Naive thymus-derived CD8-positive, alpha-beta T cell (primary cell): ENCODE results near the gene GULP1. TPM values are rescaled to one million over a fixed set of nuclear protein-coding genes. Genes with fewer than 3 reads are reported as not detected.

Source experiments
- ATAC-seq, 2 donors: fragments of 150-1000 bp; cut with Tn5 transposase in 1 of 2; sonication (Bioruptor Pico), chemical (Tn5 transposase) in 1 of 2; 1 replicate in 1 of 2; 2 replicates in 1 of 2; pipeline ENCODE4 v1.10.0; 2021; ENCODE audit warnings: mild to moderate bottlenecking in 2 of 2, moderate library complexity in 2 of 2
- POLR2A ChIA-PET: fragments of 350-600 bp; sonication (Branson Sonifier 250); formaldehyde crosslinking; loops from one replicate; lab custom pipeline; 2021; ENCODE audit warnings: antibody characterized with exemption; lab: Charles Lee
- DNase-seq, 10 donors: peaks; one replicate each; pipeline versions ENCODE4 v3.0.0 to v3.0.0-alpha.2; 2020 to 2022
- H3K27ac Mint-ChIP-seq, 10 donors: one replicate each; pipeline ENCODE4 v1.8.0; 2020 to 2022; ENCODE audit warnings: mild to moderate bottlenecking in 10 of 10, mixed read lengths in 10 of 10, moderate library complexity in 4 of 10, inconsistent platforms in 1 of 10
- H3K27me3 Mint-ChIP-seq, 5 donors: one replicate each; pipeline ENCODE4 v1.8.0; 2021 to 2022; ENCODE audit warnings: mixed read lengths in 5 of 5
- H3K36me3 Mint-ChIP-seq, 3 donors: one replicate each; pipeline ENCODE4 v1.8.0; 2020 to 2022; ENCODE audit warnings: mixed read lengths in 3 of 3, mild to moderate bottlenecking in 2 of 3, inconsistent platforms in 1 of 3
- H3K4me1 Mint-ChIP-seq, 4 donors: one replicate each; pipeline ENCODE4 v1.8.0; 2021 to 2022; ENCODE audit warnings: mixed read lengths in 4 of 4
- H3K4me3 Mint-ChIP-seq, 10 donors: one replicate each; pipeline ENCODE4 v1.8.0; 2020 to 2022; ENCODE audit warnings: mild to moderate bottlenecking in 10 of 10, mixed read lengths in 10 of 10, moderate library complexity in 6 of 10, inconsistent platforms in 1 of 10
- H3K9me3 Mint-ChIP-seq, 9 donors: one replicate each; pipeline ENCODE4 v1.8.0; 2020 to 2022; ENCODE audit warnings: mixed read lengths in 9 of 9, mild to moderate bottlenecking in 3 of 9, inconsistent platforms in 1 of 9, moderate library complexity in 1 of 9
- polyA plus RNA-seq, 3 donors: library from polyadenylated mRNA; unstranded; fragments of 300-500 nt; fragmentation: Illumina TruSeq; gene quantifications; one replicate each; pipeline ENCODE4 v1.2.3, GENCODE V29; 2021
- total RNA-seq, 8 experiments: library from RNA in 2 of 8; stranded (reverse) in 2 of 8; gene quantifications; one replicate each; pipeline ENCODE4 v1.2.3 and lab custom pipeline; 2021 to 2026

The GULP1 gene
- total and polyA plus RNA-seq, 5 experiments from 2014 or later, result not detected

GRCh38 chr2:188332619-188333018, 40.9 kb downstream of the GULP1 start:
- DNase-seq (no peak), ATAC-seq (no peak)
- peaks cover 0 to 4% (median 0%) of the 10 kb centered on the region in 5 donors for H3K27me3 Mint-ChIP-seq
- H3K4me1 Mint-ChIP-seq, result no peaks in the 10 kb centered on the region
- POLR2A ChIA-PET, result no interaction called here
- no peaks in the 10 kb centered on the region for H3K36me3 Mint-ChIP-seq
- H3K27ac Mint-ChIP-seq, result no peak overlapping the region
- H3K4me3 Mint-ChIP-seq, result no peak overlapping the region
- H3K9me3 Mint-ChIP-seq, result no peaks in the 10 kb centered on the region

- ATAC-seq (no peak), DNase-seq (no peak)
- Mint-ChIP-seq H3K27ac (no peak overlapping the region), H3K36me3 (no peaks in the 10 kb centered on the region), H3K4me3 (no peak overlapping the region), H3K9me3 (no peaks in the 10 kb centered on the region), H3K4me1 (no peaks in the 10 kb centered on the region), H3K27me3 (peaks cover 0 to 4% (median 0%) of the 10 kb centered on the region in 5 donors)
- POLR2A ChIA-PET, result no interaction called here
These were observed 42.3 kb downstream of the GULP1 start for GRCh38 chr2:188333751-188334524.

DNA sequence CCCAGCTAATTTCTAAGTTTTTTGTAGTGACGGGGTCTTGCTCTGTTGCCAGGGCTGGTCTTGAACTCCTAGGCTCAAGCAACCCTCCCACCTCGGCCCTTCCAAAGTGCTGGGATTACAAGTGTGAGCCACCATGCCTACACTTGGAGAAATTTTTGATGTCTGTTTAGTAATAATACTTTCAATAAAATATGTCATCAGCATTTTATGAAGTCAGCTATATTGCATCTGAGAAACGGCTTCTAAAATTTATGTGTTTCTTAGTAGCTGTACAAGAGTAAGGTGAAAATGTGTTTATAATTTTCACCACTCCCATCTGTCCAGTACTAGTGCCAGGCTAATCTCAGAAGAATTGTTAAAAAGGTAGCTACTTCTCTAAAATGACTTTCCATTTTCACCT, 46.8 kb downstream of the GULP1 start:
- H3K4me1 Mint-ChIP-seq, result no peaks in the 10 kb centered on the region
- POLR2A ChIA-PET, result interaction anchor here (0.6 kb wide), 1 partner anchor 221 kb away, joined by 3 read pairs; no protein-coding TSS in a partner anchor
- DNase-seq, result no peak
- peaks cover 0 to 1% (median 0%) of the 10 kb centered on the region in 9 donors for H3K9me3 Mint-ChIP-seq
- ATAC-seq, result no peak
- no peak overlapping the region for H3K4me3 Mint-ChIP-seq
- H3K27me3 Mint-ChIP-seq, result peaks cover 0 to 4% (median 0%) of the 10 kb centered on the region in 5 donors
- no peaks in the 10 kb centered on the region for H3K36me3 Mint-ChIP-seq
- no peak overlapping the region for H3K27ac Mint-ChIP-seq

GRCh38 chr2:188340257-188340656, 48.6 kb downstream of the GULP1 start:
- POLR2A ChIA-PET, result no interaction called here
- Mint-ChIP-seq H3K4me3 (no peak overlapping the region), H3K9me3 (peaks cover 0 to 3% (median 0%) of the 10 kb centered on the region in 9 donors), H3K36me3 (no peaks in the 10 kb centered on the region), H3K27ac (no peak overlapping the region), H3K4me1 (no peaks in the 10 kb centered on the region), H3K27me3 (peaks cover 0 to 3% (median 0%) of the 10 kb centered on the region in 5 donors)
- no peak for DNase-seq
- no peak for ATAC-seq

DNA sequence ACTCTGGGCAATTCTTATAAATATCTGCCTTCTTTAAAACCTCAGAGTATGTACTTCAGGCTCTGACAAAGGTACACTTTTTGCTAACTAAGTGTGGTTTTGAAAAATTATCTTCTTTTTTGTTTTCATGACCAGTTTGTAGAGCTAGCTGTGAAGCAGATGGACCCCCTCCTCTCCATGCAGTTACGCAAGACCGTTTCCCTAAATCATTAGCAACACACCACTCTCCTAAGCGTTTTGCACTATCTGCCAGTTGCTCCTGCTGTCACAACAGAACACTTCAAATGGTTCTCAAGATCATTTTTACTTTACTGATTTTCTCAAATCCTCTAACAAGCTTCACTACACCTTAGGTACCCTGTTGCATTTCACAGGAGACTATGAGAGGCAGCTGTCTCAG, 53.3 kb downstream of the GULP1 start:
- POLR2A ChIA-PET, result no interaction called here
- Mint-ChIP-seq H3K9me3 (peaks cover 0 to 3% (median 0%) of the 10 kb centered on the region in 9 donors), H3K4me1 (no peaks in the 10 kb centered on the region), H3K27ac (no peak overlapping the region), H3K27me3 (no peaks in the 10 kb centered on the region), H3K36me3 (no peaks in the 10 kb centered on the region), H3K4me3 (no peak overlapping the region)
- ATAC-seq (no peak), DNase-seq (no peak)

GRCh38 chr2:188345426-188345825, 53.8 kb downstream of the GULP1 start:
- no peak overlapping the region for H3K4me3 Mint-ChIP-seq
- no peaks in the 10 kb centered on the region for H3K27me3 Mint-ChIP-seq
- H3K9me3 Mint-ChIP-seq, result peaks cover 0 to 3% (median 0%) of the 10 kb centered on the region in 9 donors
- no peak for DNase-seq
- H3K27ac Mint-ChIP-seq, result no peak overlapping the region
- POLR2A ChIA-PET, result no interaction called here
- no peaks in the 10 kb centered on the region for H3K36me3 Mint-ChIP-seq
- no peaks in the 10 kb centered on the region for H3K4me1 Mint-ChIP-seq
- no peak for ATAC-seq

DNA sequence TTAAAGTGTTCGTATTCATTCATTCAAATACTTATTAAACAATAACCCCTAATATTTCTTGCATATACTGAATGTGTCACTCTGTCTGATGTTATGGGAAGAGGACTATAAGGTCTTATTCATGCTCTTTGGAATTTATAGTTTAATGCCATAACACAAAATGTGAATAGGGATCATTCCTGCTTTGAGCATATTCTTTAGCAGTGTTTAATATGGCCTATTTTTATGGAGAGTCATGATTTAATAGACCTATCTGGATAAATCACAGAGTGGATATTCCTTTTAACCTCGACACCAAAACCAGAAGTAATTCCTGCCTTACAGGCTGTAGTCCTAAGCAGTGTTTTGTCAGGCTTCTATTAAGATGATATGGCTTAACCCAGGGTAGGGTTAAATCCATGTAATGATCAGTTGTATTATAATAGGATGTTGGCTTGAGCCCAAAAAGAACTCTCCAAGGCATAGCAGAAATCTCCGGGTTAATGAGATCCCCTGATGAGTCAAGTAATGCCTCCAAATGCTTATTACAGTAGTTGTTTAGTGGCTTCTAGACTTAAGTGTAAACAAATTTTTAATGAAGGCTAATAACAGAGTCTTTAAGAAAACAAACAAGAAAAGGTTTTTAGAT, 54.3 kb downstream of the GULP1 start:
- no peak for ATAC-seq
- Mint-ChIP-seq H3K27ac (no peak overlapping the region), H3K9me3 (peaks cover 0 to 3% (median 0%) of the 10 kb centered on the region in 9 donors), H3K4me3 (no peak overlapping the region), H3K36me3 (no peaks in the 10 kb centered on the region), H3K4me1 (no peaks in the 10 kb centered on the region), H3K27me3 (no peaks in the 10 kb centered on the region)
- POLR2A ChIA-PET, result no interaction called here
- DNase-seq, result no peak

DNA sequence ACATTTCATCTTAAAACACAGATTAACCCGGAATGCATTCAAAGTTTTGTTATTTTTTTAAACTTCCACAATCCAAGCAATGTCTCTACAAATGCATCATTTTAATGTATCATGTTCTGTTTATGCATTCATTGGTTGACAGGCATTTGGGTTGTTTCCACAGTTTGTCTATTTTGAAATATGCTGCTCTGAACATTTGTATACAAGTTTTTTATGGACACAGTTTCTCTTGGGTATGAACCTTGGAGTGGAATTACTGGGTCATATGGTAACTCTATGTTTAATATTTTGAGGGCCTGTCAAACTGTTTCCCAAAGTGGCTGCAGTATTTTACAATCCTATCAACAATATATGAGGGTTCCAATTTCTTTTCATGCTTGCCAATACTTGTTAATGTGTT, 57.3 kb downstream of the GULP1 start:
- ATAC-seq, result no peak
- no peak overlapping the region for H3K4me3 Mint-ChIP-seq
- H3K27me3 Mint-ChIP-seq, result peaks cover 0 to 7% (median 2%) of the 10 kb centered on the region in 5 donors
- DNase-seq, result no peak
- POLR2A ChIA-PET, result no interaction called here
- H3K4me1 Mint-ChIP-seq, result no peaks in the 10 kb centered on the region
- H3K27ac Mint-ChIP-seq, result no peak overlapping the region
- no peaks in the 10 kb centered on the region for H3K36me3 Mint-ChIP-seq
- peaks cover 0 to 3% (median 0%) of the 10 kb centered on the region in 9 donors for H3K9me3 Mint-ChIP-seq

GRCh38 chr2:188353282-188353681, 61.6 kb downstream of the GULP1 start:
- Mint-ChIP-seq H3K27me3 (peaks cover 0 to 7% (median 2%) of the 10 kb centered on the region in 5 donors), H3K36me3 (no peaks in the 10 kb centered on the region), H3K4me3 (no peak overlapping the region), H3K27ac (no peak overlapping the region), H3K4me1 (no peaks in the 10 kb centered on the region), H3K9me3 (peaks cover 0 to 16% (median 0%) of the 10 kb centered on the region in 9 donors)
- POLR2A ChIA-PET, result no interaction called here
- DNase-seq (no peak), ATAC-seq (no peak)

- Mint-ChIP-seq H3K4me1 (no peaks in the 10 kb centered on the region), H3K36me3 (no peaks in the 10 kb centered on the region), H3K4me3 (no peak overlapping the region), H3K27me3 (peaks cover 0 to 4% (median 0%) of the 10 kb centered on the region in 5 donors), H3K9me3 (peaks cover 0 to 5% (median 0%) of the 10 kb centered on the region in 9 donors), H3K27ac (peak overlapping the region in 1 of 10 donors; percentile 83)
- ATAC-seq (no peak), DNase-seq (no peak)
- POLR2A ChIA-PET, result no interaction called here
These were observed 69.0 kb downstream of the GULP1 start for GRCh38 chr2:188360485-188361263.

DNA sequence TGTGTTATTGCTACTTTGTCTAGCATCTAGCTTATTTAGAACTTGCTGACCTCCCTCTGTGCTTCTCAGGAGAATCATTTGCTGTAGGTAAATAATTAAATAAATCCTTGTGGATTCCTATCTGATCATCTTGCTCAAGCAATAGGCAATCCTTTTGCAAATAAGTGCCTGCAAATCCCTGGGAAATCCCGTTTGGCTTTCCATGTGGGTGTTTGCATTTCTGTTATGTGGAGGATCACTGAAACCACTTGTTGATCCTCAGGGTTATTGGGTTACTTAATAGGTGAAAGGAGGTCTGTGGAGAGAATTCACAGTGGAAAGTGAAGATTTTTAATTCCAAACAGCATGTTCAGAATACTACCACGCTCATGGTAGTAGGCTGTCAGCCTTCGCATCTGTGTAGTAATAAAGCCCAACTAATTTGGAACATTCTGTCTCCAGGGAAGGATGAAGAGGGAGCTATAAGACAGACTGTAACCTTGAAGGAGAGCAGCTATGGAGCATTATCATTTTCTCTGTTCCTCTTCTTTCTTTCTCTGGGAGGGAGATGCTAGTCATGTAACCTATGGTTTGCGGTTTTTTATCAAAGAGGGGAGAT, 72.5 kb downstream of the GULP1 start:
- POLR2A ChIA-PET, result no interaction called here
- DNase-seq (no peak), ATAC-seq (no peak)
- Mint-ChIP-seq H3K9me3 (peaks cover 0 to 5% (median 0%) of the 10 kb centered on the region in 9 donors), H3K27ac (no peak overlapping the region), H3K36me3 (no peaks in the 10 kb centered on the region), H3K4me3 (no peak overlapping the region), H3K4me1 (no peaks in the 10 kb centered on the region), H3K27me3 (peaks cover 0 to 4% (median 0%) of the 10 kb centered on the region in 5 donors)

DNA sequence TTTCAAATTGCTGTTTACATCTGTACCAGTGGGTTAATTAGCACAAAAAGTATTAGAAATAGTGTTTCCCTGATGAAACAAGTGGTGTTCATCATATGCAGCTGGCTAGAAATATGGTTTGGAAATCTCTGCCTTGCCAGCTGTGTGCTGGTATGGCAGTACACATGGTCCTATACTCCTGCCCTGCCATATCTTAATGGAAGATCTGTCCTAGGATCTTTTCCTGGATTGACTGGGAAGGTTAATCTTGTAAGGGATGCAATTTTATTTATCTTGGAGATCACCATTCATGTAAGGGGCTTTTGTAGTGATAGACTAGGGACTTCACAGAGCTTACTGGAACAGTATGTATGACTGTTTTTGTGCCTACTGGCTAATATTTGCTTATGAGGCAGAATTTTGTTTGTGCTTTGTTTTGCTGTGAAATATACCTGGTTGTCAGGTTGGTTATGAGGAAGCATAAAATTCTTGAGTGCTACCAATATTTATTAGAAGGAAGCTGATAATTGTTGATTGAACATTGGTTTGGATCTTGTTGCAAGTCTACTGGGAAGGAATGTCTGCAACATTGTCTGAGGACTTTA, 73.5 kb downstream of the GULP1 start:
- peaks cover 0 to 5% (median 0%) of the 10 kb centered on the region in 9 donors for H3K9me3 Mint-ChIP-seq
- ATAC-seq (no peak), DNase-seq (no peak)
- H3K27me3 Mint-ChIP-seq, result peaks cover 0 to 7% (median 0%) of the 10 kb centered on the region in 5 donors
- H3K36me3 Mint-ChIP-seq, result no peaks in the 10 kb centered on the region
- POLR2A ChIA-PET, result no interaction called here
- no peak overlapping the region for H3K4me3 Mint-ChIP-seq
- no peaks in the 10 kb centered on the region for H3K4me1 Mint-ChIP-seq
- H3K27ac Mint-ChIP-seq, result no peak overlapping the region
